Measurements from ENCODE around the gene MIP.
A peak's percentile ranks its signal among the peaks of the same experiment; 100 is the strongest.
"Not testable (repeated sequence)": the region's sequence is repeated elsewhere in the genome, so short reads cannot be mapped to it uniquely, and the experiment has no call there.

MIP gene

DNA sequence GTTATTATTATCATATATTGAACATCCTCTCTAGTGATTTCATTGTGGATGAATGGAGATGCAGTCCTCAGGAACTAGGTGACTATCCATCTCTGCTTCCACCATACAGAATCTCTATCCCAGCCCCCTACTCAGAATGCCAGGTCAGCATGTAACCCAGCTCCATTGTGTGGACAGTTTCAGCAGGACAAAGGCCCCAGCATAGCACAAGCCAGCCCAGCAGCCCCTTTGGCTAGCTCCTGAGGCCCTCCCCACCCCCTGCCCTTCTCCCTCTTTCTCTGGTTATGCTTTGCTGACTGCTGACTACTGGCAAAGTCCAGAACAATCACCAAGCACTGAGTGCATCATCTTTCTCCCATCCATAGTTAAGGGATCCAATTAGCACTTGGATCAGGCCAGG lies 8.1 kb upstream of the MIP start:
- no peak for DNase-seq

GRCh38 chr12:56461235-56462159 lies 7.0 kb upstream of the MIP start:
- no peak for DNase-seq

DNA sequence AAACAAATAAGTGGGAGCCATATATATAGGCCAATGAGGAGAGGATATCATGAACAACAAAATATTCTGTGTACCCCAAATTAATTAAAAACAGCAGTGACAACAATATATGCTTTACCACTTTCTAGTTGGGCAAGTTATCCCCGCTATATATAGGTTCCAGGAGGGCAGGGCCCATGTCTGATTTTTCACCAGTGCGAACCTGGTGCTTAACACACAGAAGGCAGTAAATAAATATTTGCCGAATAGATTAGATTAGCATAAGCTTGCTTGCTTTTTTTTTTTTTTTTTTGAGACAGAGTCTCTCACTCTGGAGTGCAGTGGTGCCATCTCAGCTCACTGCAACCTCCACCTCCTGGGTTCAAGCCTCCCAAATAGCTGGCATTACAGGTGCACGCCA lies 3.4 kb upstream of the MIP start:
- no peak for DNase-seq

DNA sequence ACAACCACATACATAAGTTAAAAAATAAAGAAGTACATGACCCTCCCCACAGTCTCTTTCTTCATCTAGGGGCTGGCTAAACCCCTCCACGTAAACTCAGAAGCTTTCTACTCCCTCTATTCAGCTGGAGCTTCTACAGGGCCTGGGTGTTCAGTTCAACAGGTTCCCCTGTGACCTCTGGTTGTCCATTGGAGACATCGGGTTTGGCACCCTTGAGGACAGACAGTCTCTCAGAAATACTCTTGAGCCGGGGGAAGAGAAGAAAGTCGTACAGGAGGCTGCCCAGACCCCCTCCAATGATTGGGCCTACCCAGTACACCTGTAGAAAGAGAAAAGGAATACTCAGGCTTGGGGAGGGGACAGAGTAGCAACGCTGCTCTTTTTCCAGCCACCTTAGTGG lies 3.3 kb downstream of the MIP start:
- DNase-seq = no peak

DNA sequence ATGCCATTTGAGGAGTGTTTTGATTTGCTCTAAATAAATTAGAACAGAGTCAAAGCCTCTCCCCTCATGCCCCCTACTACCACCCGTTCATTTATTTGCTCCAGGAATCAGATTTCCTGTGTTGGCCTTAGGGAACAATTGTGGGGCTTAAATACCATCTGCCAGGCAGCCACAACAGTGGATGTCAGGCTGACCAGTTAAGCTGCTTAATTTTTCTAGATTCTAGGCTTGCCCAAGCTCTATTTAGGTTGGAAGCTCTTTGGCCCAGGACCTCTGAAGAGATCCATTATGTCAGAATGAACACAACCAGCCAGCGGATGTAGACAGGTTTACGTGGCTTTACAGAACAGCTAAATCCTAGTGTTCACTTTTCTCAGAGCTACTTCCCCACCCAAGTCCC lies 4.2 kb downstream of the MIP start:
- peak in 1 of 3 experiments; percentile 56 for DNase-seq

GRCh38 chr12:56449622-56449984 lies 4.9 kb downstream of the MIP start:
- DNase-seq = peak in 1 of 3 experiments; percentile 78

- peak; percentile 93 to 99 (median 98) for DNase-seq
These were observed 5.4 kb downstream of the MIP start, which contains the start of gene TIMELESS for GRCh38 chr12:56448860-56449621. Gene TIMELESS, minus strand, starts transcription at chr12:56449426. Its CDS starts 15,256 bp downstream, at chr12:56434170.

DNA sequence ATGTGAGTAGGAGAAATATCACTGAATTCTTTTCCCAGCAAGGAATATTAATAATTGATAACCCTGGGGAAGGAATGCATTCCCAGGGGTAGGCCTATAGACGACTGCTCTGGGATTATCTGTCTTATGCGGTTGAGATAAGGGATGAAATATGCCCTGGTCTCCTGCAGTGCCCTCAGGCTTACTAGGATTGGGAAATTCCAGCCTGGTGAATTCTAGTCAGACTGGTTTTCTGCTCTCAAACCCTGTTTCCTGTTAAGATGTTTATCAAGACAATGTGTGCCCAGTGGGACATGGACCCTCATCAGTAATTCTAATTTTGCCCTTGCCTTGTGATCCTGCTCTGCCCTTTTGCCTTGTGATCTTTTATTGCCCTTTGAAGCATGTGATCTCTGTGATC lies 11.2 kb downstream of the MIP start:
- not testable (repeated sequence) for DNase-seq

GRCh38 chr12:56437430-56438176 lies 16.9 kb downstream of the MIP start:
- DNase-seq = no peak

- no peak for DNase-seq
These were observed 19.6 kb downstream of the MIP start for GRCh38 chr12:56434828-56435227.

GRCh38 chr12:56431850-56432249 lies 22.6 kb downstream of the MIP start:
- DNase-seq = no peak

DNA sequence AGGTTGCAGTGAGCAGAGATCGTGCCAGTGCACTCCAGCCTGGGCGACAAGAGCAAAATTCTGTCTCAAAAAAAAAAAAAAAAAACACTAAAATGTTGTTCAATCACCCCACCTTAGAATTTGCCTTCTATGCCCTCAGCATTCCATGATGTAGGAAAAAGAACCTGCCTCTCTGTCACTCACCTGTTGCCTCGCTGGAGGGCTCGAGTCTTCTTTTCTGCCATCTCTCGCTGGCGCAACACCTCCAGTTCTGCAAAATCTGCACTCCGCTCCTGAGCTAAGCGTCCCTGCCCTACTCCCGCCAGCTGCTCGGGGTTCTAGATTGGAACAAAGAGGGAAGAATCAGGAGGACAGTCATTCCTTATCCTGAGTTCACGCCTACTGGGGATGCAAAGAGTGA lies 23.2 kb downstream of the MIP start:
- no peak for DNase-seq

GRCh38 chr12:56425940-56426438 lies 28.5 kb downstream of the MIP start:
- no peak for DNase-seq

- DNase-seq = no peak
These were observed 29.3 kb downstream of the MIP start for GRCh38 chr12:56425193-56425592.

DNA sequence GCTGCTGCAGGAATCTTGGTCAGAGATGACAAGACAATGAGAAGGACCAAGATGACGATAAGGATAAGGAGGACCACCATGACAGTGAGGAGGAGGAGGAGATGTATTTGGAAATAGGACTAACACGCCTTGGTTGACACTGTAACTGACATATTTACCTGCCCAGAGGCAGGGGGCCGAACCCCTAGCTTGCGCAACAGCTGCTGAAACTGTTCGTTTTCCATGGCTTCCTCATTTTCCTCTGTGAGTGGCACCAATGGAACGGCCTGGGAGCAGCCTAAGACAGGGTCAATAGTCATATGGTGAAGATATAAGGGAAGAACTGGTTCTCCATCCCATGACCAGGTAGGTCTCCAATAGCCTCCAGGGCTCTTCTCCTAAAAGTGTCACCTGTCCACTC lies 34.0 kb downstream of the MIP start:
- DNase-seq = no peak

DNA sequence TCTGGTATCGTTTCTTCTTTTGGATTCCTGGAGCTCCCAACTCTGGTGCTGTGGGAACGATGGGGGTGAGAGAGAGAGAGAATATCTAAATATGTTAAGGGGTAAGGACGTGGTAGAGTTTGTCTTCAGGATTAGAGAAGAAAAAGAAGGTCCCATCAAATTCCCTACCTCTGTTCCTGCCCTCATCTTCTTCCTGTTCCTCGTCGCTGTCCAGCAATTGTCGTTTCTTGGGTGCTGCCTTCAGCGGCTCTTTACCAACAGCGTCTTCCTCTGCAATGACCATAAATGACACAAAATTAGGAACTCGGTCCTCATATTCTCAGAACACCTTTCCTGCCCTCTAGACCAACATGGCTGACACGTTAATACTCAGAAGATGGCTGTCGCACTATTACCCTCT lies 36.7 kb downstream of the MIP start:
- DNase-seq = no peak

DNA sequence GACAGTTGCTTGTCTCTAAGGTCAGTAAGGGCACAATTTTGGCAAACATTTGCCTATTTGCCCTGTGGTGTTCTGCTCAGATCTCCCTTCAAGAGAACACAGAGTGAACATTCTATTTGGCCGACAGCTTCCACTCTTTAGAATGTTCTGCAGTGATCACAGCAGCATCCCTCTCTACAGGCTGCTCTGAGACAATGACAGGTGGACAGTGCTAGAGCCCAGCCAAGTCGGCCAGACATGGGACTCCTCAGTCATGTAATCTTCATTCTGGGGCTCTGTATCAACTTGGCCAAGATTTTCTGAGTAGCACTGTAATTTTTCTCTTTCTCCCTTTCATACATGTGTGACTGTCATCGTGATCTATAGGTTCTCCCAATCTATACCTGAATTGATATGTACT lies 40.1 kb downstream of the MIP start:
- DNase-seq = no peak

DNA sequence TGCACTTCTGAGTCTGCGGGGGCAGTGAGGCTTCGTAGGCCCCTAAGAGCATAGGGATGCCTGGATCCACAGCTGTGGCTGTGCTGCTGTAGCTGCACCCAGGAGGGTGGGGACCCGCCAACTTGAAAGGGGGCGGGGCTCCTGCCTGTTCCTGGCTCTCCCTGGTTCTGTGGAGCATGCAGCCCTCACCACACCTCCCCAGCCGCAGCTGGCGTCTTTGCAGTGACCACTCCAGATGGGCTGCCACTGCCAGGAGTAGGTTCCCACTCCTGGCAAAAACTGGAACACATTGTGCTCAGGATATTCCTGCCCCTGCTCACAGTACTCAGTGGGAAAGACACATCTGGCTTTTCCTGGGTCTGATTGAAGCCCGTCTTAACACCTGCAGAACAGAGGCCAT lies 41.1 kb downstream of the MIP start:
- no peak for DNase-seq

DNA sequence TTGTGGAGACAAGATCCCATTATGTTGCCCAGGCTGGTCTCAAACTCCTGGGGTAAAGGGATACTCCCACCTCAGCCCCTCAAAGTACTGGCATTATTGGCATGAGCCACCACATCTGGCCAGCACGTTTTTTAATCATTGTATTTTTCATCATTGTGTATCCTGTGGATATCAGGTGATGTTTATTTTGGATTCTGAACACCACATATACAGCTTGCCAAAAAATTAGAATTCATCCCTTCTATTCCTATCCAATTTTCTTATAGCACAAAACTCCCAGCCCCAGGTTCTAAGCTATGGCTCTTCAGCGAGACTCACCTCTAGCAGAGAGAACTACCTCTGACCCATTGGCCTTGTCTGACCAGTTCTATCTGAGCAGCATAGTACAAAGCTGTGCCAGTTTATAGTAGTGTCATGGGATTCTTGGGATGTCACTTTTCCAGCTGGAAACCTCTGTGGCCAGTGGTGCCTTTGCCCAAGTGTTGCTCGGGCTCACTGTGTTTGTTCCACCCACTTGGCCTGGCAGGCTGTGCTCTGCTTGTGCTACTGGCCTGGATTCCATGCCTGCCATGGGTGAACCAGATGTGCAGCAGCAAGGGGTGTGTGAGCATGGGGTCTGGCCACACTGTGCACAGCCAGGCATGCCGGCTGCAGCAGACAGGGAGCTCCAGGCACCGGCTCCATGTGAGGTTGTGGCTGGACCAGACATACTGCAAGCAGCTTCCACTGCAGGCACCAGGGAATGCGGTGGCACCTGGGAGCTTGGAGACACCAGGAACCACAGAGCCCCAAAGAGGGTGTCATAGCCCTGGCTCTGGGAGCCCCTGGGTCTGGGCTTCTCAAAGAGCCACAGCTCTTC lies 42.4 kb downstream of the MIP start:
- DNase-seq = no peak

- no peak for DNase-seq
These were observed 43.7 kb downstream of the MIP start for GRCh38 chr12:56410768-56411167.

- no peak for DNase-seq
These were observed 45.5 kb downstream of the MIP start for GRCh38 chr12:56408799-56409417.

GRCh38 chr12:56404227-56404626 lies 50.2 kb downstream of the MIP start:
- DNase-seq = not testable (repeated sequence)
